Duodenal mucosa (tissue), 2 donors: ENCODE data around the gene SPSB1.

Experiments
- H3K27ac ChIP-seq: one replicate; pipeline ENCODE4 v1.7.0; 2013; ENCODE audit warnings: low read depth, low read length
- H3K27me3 ChIP-seq, 2 donors: one replicate each; pipeline ENCODE4 v1.7.0; 2013; ENCODE audit warnings: low read length in 2 of 2, control low read depth in 1 of 2; ENCODE audit not compliant: insufficient read depth in 2 of 2, control insufficient read depth in 1 of 2
- H3K36me3 ChIP-seq, 2 donors: one replicate each; pipeline ENCODE4 v1.7.0; 2013; ENCODE audit warnings: low read length in 2 of 2, control low read depth in 1 of 2; ENCODE audit not compliant: insufficient read depth in 2 of 2, control insufficient read depth in 1 of 2
- H3K4me1 ChIP-seq, 2 donors: one replicate each; pipeline ENCODE4 v1.7.0; 2013; ENCODE audit warnings: low read length in 2 of 2, control low read depth in 1 of 2; ENCODE audit not compliant: insufficient read depth in 2 of 2, control insufficient read depth in 1 of 2
- H3K4me3 ChIP-seq, 2 donors: one replicate each; pipeline ENCODE4 v1.7.0; 2013; ENCODE audit warnings: low read length in 2 of 2, low read depth in 1 of 2
- H3K9ac ChIP-seq, 2 donors: one replicate each; pipeline ENCODE4 v1.7.0; 2013; ENCODE audit warnings: low read length in 2 of 2, low read depth in 1 of 2
- H3K9me3 ChIP-seq, 2 donors: one replicate each; pipeline ENCODE4 v1.7.0; 2013; ENCODE audit warnings: low read length in 2 of 2, control low read depth in 1 of 2; ENCODE audit not compliant: control insufficient read depth in 1 of 2

The SPSB1 gene

DNA sequence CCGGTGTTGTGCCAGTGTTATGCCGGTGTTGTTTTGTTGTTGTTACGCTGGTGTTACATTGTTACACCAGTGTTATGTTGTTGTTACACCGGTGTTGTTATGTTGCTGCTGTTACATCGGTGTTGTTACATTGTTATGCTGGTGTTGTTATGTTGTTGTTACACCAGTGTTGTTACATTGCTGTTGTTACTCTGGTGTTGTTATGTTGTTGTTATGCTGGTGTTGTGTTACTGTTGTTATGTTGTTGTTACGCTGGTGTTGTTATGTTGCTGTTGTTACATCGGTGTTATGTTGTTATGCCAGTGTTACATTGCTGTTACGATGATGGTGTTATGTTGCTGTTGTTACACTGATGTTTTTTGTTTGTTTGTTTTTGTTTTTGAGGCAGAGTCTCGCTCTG lies 34.1 kb upstream of the SPSB1 start:
- Histone ChIP-seq H3K27ac (no peak overlapping the region), H3K9me3 (peaks cover 0 to 3% of the 10 kb centered on the region in 2 donors), H3K36me3 (peaks cover 7 to 44% of the 10 kb centered on the region in 2 donors), H3K27me3 (no peaks in the 10 kb centered on the region), H3K4me3 (no peak overlapping the region), H3K9ac (no peak overlapping the region), H3K4me1 (peaks cover 3 to 4% of the 10 kb centered on the region in 2 donors)

DNA sequence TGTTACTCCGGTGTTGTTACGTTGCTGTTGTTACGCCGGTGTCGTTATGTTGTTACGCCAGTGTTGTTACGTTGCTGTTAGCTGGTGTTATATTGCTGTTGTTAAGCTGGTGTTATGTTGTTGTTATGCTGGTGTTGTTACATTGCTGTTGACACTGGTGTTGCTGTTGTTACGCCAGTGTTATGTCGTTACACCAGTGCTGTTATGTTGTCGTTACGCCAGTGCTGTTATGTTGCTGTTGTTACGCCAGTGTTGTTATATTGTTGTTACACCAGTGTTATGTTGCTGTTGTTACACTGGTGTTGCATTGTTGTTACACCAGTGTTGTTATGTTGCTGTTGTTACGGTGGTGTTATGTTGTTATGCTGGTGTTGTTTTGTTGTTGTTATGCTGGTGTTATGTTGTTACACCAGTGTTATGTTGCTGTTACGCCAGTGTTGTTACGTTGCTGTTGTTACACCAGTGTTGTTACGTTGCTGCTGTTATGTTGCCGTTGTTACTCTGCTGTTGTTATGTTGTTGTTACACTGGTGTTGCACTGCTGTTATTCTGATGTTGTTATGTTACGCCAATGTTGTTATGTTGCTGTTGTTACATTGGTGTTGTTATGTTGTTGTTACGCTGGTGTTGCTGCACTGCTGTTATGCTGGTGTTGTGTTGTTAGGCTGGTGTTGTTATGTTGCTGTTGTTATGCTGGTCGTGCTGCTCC lies 32.5 kb upstream of the SPSB1 start:
- Histone ChIP-seq H3K4me3 (no peak overlapping the region), H3K9ac (no peak overlapping the region), H3K27me3 (no peaks in the 10 kb centered on the region), H3K4me1 (no peaks in the 10 kb centered on the region), H3K27ac (no peak overlapping the region), H3K9me3 (peaks cover 0 to 3% of the 10 kb centered on the region in 2 donors), H3K36me3 (peaks cover 18 to 57% of the 10 kb centered on the region in 2 donors)

DNA sequence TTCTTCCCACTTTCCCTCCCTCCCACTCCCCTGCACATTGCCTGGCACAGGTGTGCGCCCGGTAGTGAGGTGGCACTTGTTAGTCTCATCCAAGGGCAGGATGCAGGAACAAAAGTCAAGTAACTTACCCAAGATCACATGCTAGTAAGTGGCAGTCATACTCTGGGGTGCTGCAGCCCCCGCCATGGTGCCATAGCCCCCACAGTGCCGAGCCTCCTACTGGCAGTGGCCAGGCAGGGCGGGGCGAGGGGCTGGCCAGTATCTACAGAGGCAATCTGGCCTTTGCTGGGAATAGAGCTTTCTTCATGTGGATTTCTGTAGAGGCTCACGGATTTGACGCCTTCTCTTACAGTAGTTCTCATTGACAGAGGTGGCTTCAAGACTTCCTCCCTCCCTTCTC lies 31.2 kb upstream of the SPSB1 start:
- Histone ChIP-seq H3K36me3 (peaks cover 19 to 60% of the 10 kb centered on the region in 2 donors), H3K4me3 (no peak overlapping the region), H3K9ac (no peak overlapping the region), H3K27ac (no peak overlapping the region), H3K9me3 (peaks cover 0 to 3% of the 10 kb centered on the region in 2 donors), H3K27me3 (no peaks in the 10 kb centered on the region), H3K4me1 (no peaks in the 10 kb centered on the region)

DNA sequence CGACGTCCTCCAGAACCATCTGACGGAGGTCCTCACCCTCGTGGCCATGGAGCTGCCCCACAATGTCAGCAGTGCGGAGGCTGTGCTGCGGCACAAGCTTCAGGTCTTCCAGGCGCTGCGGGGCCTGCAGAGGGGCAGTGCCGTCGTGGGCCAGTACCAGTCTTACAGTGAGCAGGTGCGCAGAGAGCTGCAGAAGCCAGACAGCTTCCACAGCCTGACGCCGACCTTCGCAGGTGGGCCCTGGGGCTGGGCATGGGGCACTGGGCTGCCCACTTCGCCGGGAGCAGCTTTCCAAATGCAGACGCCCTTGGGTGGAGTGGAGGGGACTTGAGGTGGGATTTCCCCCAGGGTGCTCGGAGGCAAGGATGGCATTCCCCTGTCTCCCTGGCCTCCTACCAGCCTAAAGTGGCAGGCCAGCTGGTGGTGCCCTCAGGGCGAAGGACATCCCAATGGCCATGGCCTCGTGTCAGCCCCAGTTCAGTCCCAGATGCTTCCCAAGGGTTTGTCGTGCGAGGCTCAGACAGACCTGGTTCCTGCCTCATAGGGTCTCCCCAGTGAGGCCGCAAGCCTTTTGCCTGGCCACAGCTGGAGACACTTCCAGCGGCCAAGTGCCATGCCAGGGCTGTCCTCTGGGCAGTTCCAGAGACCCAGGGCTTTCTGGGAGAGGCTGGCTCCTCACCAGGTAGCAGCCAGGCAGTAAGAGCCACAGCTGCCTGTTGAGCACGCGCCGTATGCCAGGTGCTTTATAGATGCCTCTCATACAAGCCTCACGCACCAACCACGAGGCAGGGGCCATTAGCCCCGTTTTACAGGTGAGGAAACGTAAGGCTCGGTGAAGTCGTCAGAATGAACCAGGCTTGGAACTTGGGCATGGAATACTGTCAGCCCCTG lies 30.4 kb upstream of the SPSB1 start:
- peaks cover 19 to 62% of the 10 kb centered on the region in 2 donors for H3K36me3 ChIP-seq
- no peak overlapping the region for H3K4me3 ChIP-seq
- H3K9ac ChIP-seq = no peak overlapping the region
- no peaks in the 10 kb centered on the region for H3K4me1 ChIP-seq
- peaks cover 0 to 3% of the 10 kb centered on the region in 2 donors for H3K9me3 ChIP-seq
- no peaks in the 10 kb centered on the region for H3K27me3 ChIP-seq
- H3K27ac ChIP-seq = no peak overlapping the region

DNA sequence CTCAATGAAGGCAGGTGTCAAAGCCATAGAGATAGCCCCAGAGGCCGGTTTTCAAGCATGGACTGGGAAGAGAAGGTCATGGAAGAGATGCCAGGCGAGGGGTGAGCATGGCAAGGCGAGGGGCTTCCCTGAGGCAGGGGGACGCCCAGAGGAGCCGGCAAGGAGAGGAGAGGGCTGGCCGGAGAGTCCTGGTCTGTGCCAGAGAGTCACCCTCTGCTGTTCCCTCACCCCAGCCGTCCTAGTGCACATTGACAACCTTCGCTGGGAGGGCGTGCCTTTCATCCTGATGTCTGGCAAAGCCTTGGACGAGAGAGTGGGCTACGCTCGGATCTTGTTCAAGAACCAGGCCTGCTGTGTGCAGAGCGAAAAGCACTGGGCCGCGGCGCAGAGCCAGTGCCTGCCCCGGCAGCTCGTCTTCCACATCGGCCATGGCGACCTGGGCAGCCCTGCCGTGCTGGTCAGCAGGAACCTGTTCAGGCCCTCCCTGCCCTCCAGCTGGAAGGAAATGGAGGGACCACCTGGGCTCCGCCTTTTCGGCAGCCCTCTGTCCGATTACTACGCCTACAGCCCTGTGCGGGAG lies 29.3 kb upstream of the SPSB1 start:
- Histone ChIP-seq H3K4me1 (no peaks in the 10 kb centered on the region), H3K9ac (no peak overlapping the region), H3K9me3 (peaks cover 0 to 3% of the 10 kb centered on the region in 2 donors), H3K36me3 (peaks cover 12 to 55% of the 10 kb centered on the region in 2 donors), H3K4me3 (no peak overlapping the region), H3K27me3 (no peaks in the 10 kb centered on the region), H3K27ac (no peak overlapping the region)

DNA sequence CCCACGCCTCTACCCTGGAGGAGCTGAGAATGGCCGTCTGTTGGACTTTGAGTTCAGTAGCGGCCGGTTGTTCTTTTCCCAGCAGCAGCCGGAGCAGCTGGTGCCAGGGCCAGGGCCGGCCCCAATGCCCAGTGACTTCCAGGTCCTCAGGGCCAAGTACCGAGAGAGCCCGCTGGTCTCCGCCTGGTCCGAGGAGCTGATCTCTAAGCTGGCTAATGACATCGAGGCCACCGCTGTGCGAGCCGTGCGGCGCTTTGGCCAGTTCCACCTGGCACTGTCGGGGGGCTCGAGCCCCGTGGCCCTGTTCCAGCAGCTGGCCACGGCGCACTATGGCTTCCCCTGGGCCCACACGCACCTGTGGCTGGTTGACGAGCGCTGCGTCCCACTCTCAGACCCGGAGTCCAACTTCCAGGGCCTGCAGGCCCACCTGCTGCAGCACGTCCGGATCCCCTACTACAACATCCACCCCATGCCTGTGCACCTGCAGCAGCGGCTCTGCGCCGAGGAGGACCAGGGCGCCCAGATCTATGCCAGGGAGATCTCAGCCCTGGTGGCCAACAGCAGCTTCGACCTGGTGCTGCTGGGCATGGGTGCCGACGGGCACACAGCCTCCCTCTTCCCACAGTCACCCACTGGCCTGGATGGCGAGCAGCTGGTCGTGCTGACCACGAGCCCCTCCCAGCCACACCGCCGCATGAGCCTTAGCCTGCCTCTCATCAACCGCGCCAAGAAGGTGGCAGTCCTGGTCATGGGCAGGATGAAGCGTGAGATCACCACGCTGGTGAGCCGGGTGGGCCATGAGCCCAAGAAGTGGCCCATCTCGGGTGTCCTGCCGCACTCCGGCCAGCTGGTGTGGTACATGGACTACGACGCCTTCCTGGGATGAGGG lies 28.5 kb upstream of the SPSB1 start:
- Histone ChIP-seq H3K36me3 (peaks cover 12 to 56% of the 10 kb centered on the region in 2 donors), H3K9me3 (no peaks in the 10 kb centered on the region), H3K27ac (no peak overlapping the region), H3K27me3 (no peaks in the 10 kb centered on the region), H3K4me3 (no peak overlapping the region), H3K4me1 (no peaks in the 10 kb centered on the region), H3K9ac (no peak overlapping the region)

DNA sequence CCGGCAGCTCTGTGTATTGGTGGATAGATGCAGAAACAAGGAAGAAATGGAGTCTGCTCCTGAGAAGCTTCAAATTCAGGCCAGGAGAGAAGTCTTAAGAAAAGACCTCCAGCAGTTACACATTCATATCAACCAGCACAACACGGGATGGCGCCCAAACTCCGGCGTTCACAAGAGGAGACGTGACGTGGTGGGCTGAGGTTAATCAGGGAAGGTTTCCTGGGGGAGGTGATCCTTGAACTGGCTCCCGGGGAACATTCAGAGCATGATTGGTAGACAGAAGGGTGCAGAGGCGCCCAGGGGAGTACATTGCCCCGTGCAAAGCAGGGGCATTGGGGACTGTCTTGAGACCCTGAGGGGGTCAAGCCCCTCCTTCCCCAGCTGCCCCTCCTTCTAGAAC lies 27.7 kb upstream of the SPSB1 start:
- Histone ChIP-seq H3K27ac (no peak overlapping the region), H3K9ac (no peak overlapping the region), H3K4me1 (no peaks in the 10 kb centered on the region), H3K4me3 (no peak overlapping the region), H3K9me3 (no peaks in the 10 kb centered on the region), H3K36me3 (peaks cover 12 to 64% of the 10 kb centered on the region in 2 donors), H3K27me3 (no peaks in the 10 kb centered on the region)

DNA sequence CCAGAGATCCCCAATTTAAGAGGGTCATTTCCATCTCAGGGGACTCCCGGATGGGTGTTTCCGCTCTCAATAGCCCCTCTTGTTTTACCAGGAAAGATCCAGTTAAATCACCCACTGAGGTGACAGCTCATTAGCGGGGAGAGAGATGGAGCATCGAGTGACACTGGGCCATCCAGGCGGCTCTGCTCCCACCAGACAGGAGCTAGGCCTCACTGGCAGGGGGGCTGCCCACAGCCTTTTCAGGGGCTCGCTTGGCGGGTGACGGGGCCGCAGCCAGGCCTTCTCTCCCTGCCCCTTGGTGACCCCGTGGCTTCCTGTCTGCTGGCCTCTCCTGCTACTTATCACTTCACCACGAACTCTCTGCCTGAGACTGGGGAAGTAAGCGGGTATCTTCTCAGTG lies 26.7 kb upstream of the SPSB1 start:
- peaks cover 12 to 64% of the 10 kb centered on the region in 2 donors for H3K36me3 ChIP-seq
- no peak overlapping the region for H3K27ac ChIP-seq
- H3K4me3 ChIP-seq = no peak overlapping the region
- no peaks in the 10 kb centered on the region for H3K27me3 ChIP-seq
- no peaks in the 10 kb centered on the region for H3K4me1 ChIP-seq
- H3K9ac ChIP-seq = no peak overlapping the region
- H3K9me3 ChIP-seq = no peaks in the 10 kb centered on the region

DNA sequence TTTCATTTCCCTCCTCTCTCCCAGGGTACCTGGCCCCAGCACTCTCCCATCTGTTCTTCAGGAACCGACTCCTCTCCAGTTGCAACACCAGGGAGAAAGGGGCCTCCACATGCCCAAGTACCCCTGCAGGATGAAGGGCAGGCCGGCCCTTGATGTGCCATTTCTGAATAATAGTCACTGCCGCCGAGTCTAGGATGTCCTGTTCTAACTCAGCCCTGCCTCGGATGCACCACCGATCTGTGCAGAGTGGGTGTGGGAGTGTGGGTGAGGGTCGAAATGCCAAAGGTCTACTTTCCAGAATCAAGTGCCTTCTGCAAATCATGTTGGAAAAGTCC lies 25.4 kb upstream of the SPSB1 start:
- no peaks in the 10 kb centered on the region for H3K27me3 ChIP-seq
- no peak overlapping the region for H3K27ac ChIP-seq
- H3K4me1 ChIP-seq = no peaks in the 10 kb centered on the region
- H3K4me3 ChIP-seq = no peak overlapping the region
- H3K9me3 ChIP-seq = no peaks in the 10 kb centered on the region
- H3K9ac ChIP-seq = no peak overlapping the region
- peaks cover 12 to 55% of the 10 kb centered on the region in 2 donors for H3K36me3 ChIP-seq
